Heart left ventricle (tissue), 16 donors: ENCODE results near the gene SLC24A5. TPM values are rescaled to one million over a fixed set of nuclear protein-coding genes. Genes with fewer than 3 reads are reported as not detected.

ENCODE experiments used
- ATAC-seq, 4 donors: fragments of 200-7000 bp; cut with Tn5 transposase; one replicate each; pipeline ENCODE4 v1.9.1; 2020 to 2022; ENCODE audit warnings: moderate library complexity in 4 of 4, mild to moderate bottlenecking in 3 of 4, moderate number of reproducible peaks in 1 of 4
- DNase-seq, 5 donors: peaks; one replicate each; pipeline ENCODE4 v3.0.0-alpha.2; 2020
- H3K27ac ChIP-seq, 12 donors: fragments of 200-600 bp; sonication (generic) in 4 of 12; one replicate each; pipeline versions ENCODE4 v1.5.0 to v1.8.0; 2016 to 2022; ENCODE audit warnings: mild to moderate bottlenecking in 2 of 12
- H3K27me3 ChIP-seq, 9 donors: fragments of 200-600 bp; sonication (generic) in 2 of 9; one replicate each; pipeline versions ENCODE4 v1.5.1 to v1.8.0; 2016 to 2022; ENCODE audit warnings: mild to moderate bottlenecking in 3 of 9
- H3K36me3 ChIP-seq, 9 donors: fragments of 200-600 bp; sonication (generic) in 2 of 9; one replicate each; pipeline versions ENCODE4 v1.5.0 to v1.8.0; 2018 to 2022; ENCODE audit warnings: mild to moderate bottlenecking in 2 of 9
- H3K4me1 ChIP-seq, 12 donors: fragments of 200-600 bp; sonication (generic) in 4 of 12; one replicate each; pipeline versions ENCODE4 v1.5.0 to v1.8.0; 2016 to 2022; ENCODE audit warnings: mild to moderate bottlenecking in 3 of 12
- H3K4me3 ChIP-seq, 12 donors: fragments of 200-600 bp; sonication (generic) in 4 of 12; one replicate each; pipeline versions ENCODE4 v1.5.0 to v1.8.0; 2017 to 2022; ENCODE audit warnings: mild to moderate bottlenecking in 9 of 12, moderate library complexity in 4 of 12
- H3K9me3 ChIP-seq, 12 donors: fragments of 200-600 bp; sonication (generic) in 4 of 12; one replicate each; pipeline versions ENCODE4 v1.5.0 to v1.8.0; 2016 to 2022; ENCODE audit warnings: mild to moderate bottlenecking in 1 of 12
- CTCF ChIP-seq, 12 donors: fragments of 200-600 bp; sonication (generic) in 4 of 12; IDR thresholded peaks; one replicate each; pipeline versions ENCODE4 v1.5.0 to v1.8.0; 2018 to 2022; ENCODE audit warnings: antibody characterized with exemption in 12 of 12, mild to moderate bottlenecking in 5 of 12
- POLR2A ChIP-seq, 2 donors: fragments of 450-650 bp; IDR thresholded peaks; one replicate each; pipeline ENCODE4 v1.6.1; 2017; ENCODE audit warnings: antibody characterized with exemption in 2 of 2, mild to moderate bottlenecking in 2 of 2, moderate library complexity in 2 of 2
- WGBS, 4 donors: extraction: QIAGEN DNeasy Blood & Tissue Kit in 2 of 4; methylation state at CpG; one replicate each; pipeline versions ENCODE4 v1.1.5 to v1.1.7; 2013 to 2018; 5-methylcytosine and 5-hydroxymethylcytosine counted together
- intact Hi-C, 10 donors: fragments of 100-400 bp; cut with DNase I; formaldehyde crosslinking; loops; one replicate each; pipeline versions ENCODE4 v1.11.1 to v1.14.2; 2022
- polyA plus RNA-seq, 2 donors: library from polyadenylated mRNA; stranded (reverse); fragments of 200-250 nt; gene quantifications; one replicate each; pipeline ENCODE4 v1.2.3, GENCODE V29; 2013
- total RNA-seq, 9 donors: library from RNA; depleted of rRNA in 2 of 9; stranded (reverse); fragments of >200 nt in 2 of 9; fragmentation: NEBNext Ultra II Directional in 3 of 9; extraction: Animal tissue kit (Norgen Biotek cat#: 25700) in 3 of 9; gene quantifications; one replicate each; pipeline versions ENCODE4 v1.1.0 to v1.2.4, GENCODE V29; 2016 to 2023
- donor health status: ischemic (EF 13 %, LVEDD 7.1; RV severe dilation, severe dysfunction).
- donor health status: healthy with polysubstance abuse.
- donor health status: DM: no; HTN: yes; CAD: no.
- donor health status: DM: no; HTN: no; CAD: no.
- donor health status: ischemic (EF 25% LVEDD 6.9; RV normal size, moderate dysfunction).
- donor health status: ischemic (EF 25% LVEDD 5.7; RV mildly dilated, moderate dysfunction).
- donor health status: healthy.
- donor health status: DM: yes; HTN: yes; CAD: no.
- donor health status: ischemic (EF 35%, LVEDD 5.7; RV mildly dilated, moderate dysfunction).
- donor health status: nonischemic (EF 11% LVEDD 7.7; RV severe dilation, severe dysfunction).
- donor health status: DM: yes; HTN: yes; CAD: no.
- donor health status: PGD.
- donor health status: ischemic (EF 29% LVEDD 5.4; RV normal size, mild dysfunction).
- donor health status: nonischemic (EF 23%, LVEDD 6.1; RV moderate dilation, normal function).

Gene SLC24A5
- total and polyA plus RNA-seq, 11 donors: not detected

GRCh38 chr15:48097264-48097663 lies 23.5 kb upstream of the SLC24A5 start:
- peaks cover 0 to 13% (median 0%) of the 10 kb centered on the region in 9 donors for H3K27me3 ChIP-seq
- no peak for ATAC-seq
- H3K4me3 ChIP-seq: no peak overlapping the region
- TF ChIP-seq CTCF (IDR thresholded peaks at IDR 0.05) (no peak), POLR2A (IDR thresholded peaks at IDR 0.05) (no peak)
- no peak overlapping the region for H3K27ac ChIP-seq
- 74 to 78% (median 77%) methylated on average over 2 of the region's 2 CpGs for WGBS, 4 donors
- DNase-seq: no peak
- no peaks in the 10 kb centered on the region for H3K36me3 ChIP-seq
- H3K4me1 ChIP-seq: no peaks in the 10 kb centered on the region
- H3K9me3 ChIP-seq: no peaks in the 10 kb centered on the region
- intact Hi-C loops: loop anchor here in 1 of 10 donors (10.0 kb wide), 1 partner anchor 902 kb away; no protein-coding TSS in a partner anchor

DNA sequence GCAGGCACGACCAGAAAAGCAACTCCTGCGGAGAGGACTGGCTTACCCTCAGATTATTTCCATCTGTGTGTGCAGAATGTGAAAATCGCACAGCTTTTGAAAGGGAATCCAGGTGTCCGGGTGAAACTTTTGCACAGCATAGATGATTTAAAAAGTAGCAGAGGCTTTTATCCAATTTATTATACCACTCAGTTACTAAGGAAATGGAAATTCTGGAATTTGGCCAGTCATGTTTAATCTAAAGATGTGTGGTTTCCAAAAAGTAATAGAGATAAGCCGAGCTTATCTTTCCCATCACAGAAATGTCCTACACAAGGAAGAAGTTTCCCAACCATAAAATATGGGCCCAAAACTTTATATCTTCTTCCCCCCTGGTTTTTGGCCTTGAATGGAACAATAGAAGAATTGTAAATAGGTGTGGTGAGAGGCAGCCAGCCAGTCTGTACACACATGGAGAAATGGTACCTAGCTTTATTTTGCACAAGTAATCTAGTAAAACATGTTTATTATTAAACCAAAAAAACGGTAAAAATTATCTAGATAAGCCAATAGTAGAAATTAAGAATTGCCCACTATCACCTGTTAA lies 19.3 kb upstream of the SLC24A5 start:
- no peak overlapping the region for H3K4me3 ChIP-seq
- no peak overlapping the region for H3K27ac ChIP-seq
- no peaks in the 10 kb centered on the region for H3K4me1 ChIP-seq
- no peak for ATAC-seq
- peaks cover 0 to 34% (median 7%) of the 10 kb centered on the region in 9 donors for H3K27me3 ChIP-seq
- no peaks in the 10 kb centered on the region for H3K9me3 ChIP-seq
- TF ChIP-seq CTCF (IDR thresholded peaks at IDR 0.05) (no peak), POLR2A (IDR thresholded peaks at IDR 0.05) (no peak)
- DNase-seq: no peak
- no peaks in the 10 kb centered on the region for H3K36me3 ChIP-seq
- intact Hi-C loops: loop anchor here in 1 of 10 donors (10.0 kb wide), 1 partner anchor 183 kb away; no protein-coding TSS in a partner anchor
- WGBS, 4 donors: 72 to 78% (median 73%) methylated on average over 6 of the region's 6 CpGs

- no peak for ATAC-seq
- DNase-seq: no peak
- no peaks in the 10 kb centered on the region for H3K9me3 ChIP-seq
- intact Hi-C loops: loop anchor here in 1 of 10 donors (10.0 kb wide), 1 partner anchor 183 kb away; no protein-coding TSS in a partner anchor
- H3K27me3 ChIP-seq: peaks cover 0 to 41% (median 7%) of the 10 kb centered on the region in 9 donors
- H3K27ac ChIP-seq: no peak overlapping the region
- WGBS, 4 donors: 76 to 88% (median 84%) methylated on average over 6 of the region's 6 CpGs
- H3K4me3 ChIP-seq: no peak overlapping the region
- no peaks in the 10 kb centered on the region for H3K36me3 ChIP-seq
- TF ChIP-seq POLR2A (IDR thresholded peaks at IDR 0.05): no peak
- TF ChIP-seq CTCF (IDR thresholded peaks at IDR 0.05): no peak
- H3K4me1 ChIP-seq: no peaks in the 10 kb centered on the region
Measured at GRCh38 chr15:48102167-48102566, 18.6 kb upstream of the SLC24A5 start.

- ATAC-seq (no peak), DNase-seq (no peak)
- no peak for TF ChIP-seq POLR2A (IDR thresholded peaks at IDR 0.05)
- TF ChIP-seq CTCF (IDR thresholded peaks at IDR 0.05): no peak
- intact Hi-C loops: loop anchor here in 1 of 10 donors (10.0 kb wide), 1 partner anchor 181 kb away; no protein-coding TSS in a partner anchor
- Histone ChIP-seq H3K27me3 (peaks cover 0 to 47% (median 7%) of the 10 kb centered on the region in 9 donors), H3K4me1 (no peaks in the 10 kb centered on the region), H3K4me3 (no peak overlapping the region), H3K9me3 (no peaks in the 10 kb centered on the region), H3K27ac (no peak overlapping the region), H3K36me3 (no peaks in the 10 kb centered on the region)
- WGBS, 4 donors: 64 to 72% (median 70%) methylated on average over 5 of the region's 5 CpGs
Measured at GRCh38 chr15:48103647-48104046, 17.1 kb upstream of the SLC24A5 start.
